Small intestine (tissue), 7 donors: Measurements from ENCODE around the gene CMYA5. TPM values are rescaled to one million over a fixed set of nuclear protein-coding genes. Genes with fewer than 3 reads are reported as not detected.

Source experiments
- DNase-seq, 2 donors: peaks; one replicate each; pipeline versions ENCODE4 v3.0.0 to v3.0.0-alpha.2; 2013
- FAIRE-seq: peaks from 2 replicates; lab custom pipeline; 2012; peaks lifted over from hg19 to GRCh38; lab: Jason Lieb, UNC
- H3K27ac ChIP-seq, 3 donors: one replicate each; pipeline ENCODE4 v1.5.1; 2013; ENCODE audit warnings: low read length in 2 of 3, mild to moderate bottlenecking in 2 of 3, control low read depth in 1 of 3, inconsistent platforms in 1 of 3, low read depth in 1 of 3, moderate library complexity in 1 of 3
- H3K27me3 ChIP-seq, 3 donors: one replicate each; pipeline ENCODE4 v1.6.1; 2013; ENCODE audit warnings: low read length in 3 of 3, inconsistent platforms in 1 of 3; ENCODE audit not compliant: control insufficient read depth in 3 of 3, insufficient read depth in 3 of 3
- H3K36me3 ChIP-seq, 3 donors: one replicate each; pipeline ENCODE4 v1.6.1; 2013; ENCODE audit warnings: low read length in 3 of 3, inconsistent platforms in 1 of 3, low read depth in 1 of 3, mild to moderate bottlenecking in 1 of 3, moderate library complexity in 1 of 3; ENCODE audit not compliant: control insufficient read depth in 3 of 3, insufficient read depth in 2 of 3
- H3K4me1 ChIP-seq, 3 donors: one replicate each; pipeline ENCODE4 v1.6.1; 2013; ENCODE audit warnings: low read length in 2 of 3, inconsistent platforms in 1 of 3, low read depth in 1 of 3, mild to moderate bottlenecking in 1 of 3, moderate library complexity in 1 of 3; ENCODE audit not compliant: control insufficient read depth in 3 of 3, insufficient read depth in 2 of 3
- H3K4me3 ChIP-seq, 3 donors: one replicate each; pipeline ENCODE4 v1.5.1; 2013; ENCODE audit warnings: low read length in 3 of 3, control low read depth in 1 of 3, inconsistent platforms in 1 of 3, low read depth in 1 of 3, mild to moderate bottlenecking in 1 of 3, moderate library complexity in 1 of 3
- H3K9me3 ChIP-seq, 2 donors: one replicate each; pipeline ENCODE4 v1.6.1; 2013; ENCODE audit warnings: low read depth in 1 of 2, low read length in 1 of 2; ENCODE audit not compliant: control insufficient read depth in 2 of 2, insufficient read depth in 1 of 2
- WGBS, 3 donors: extraction: QIAGEN DNeasy Blood & Tissue Kit; methylation state at CpG; one replicate each; pipeline ENCODE4 v1.1.7; 2013; 5-methylcytosine and 5-hydroxymethylcytosine counted together
- polyA plus RNA-seq, 4 donors: library from polyadenylated mRNA; stranded (reverse) in 3 of 4; unstranded in 1 of 4; fragments of 200-250 nt in 3 of 4; fragments of 120-200 nt in 1 of 4; gene quantifications; one replicate each; pipeline versions ENCODE4 v1.2.1 to v1.2.3, GENCODE V29; 2013
- donor health status: healthy with polysubstance abuse.
- donor health status: control.
- donor health status: control.
- donor health status: Bipolar disorder and iron deficiency.
- donor health status: healthy.

Gene CMYA5
- polyA plus RNA-seq, 4 donors: 0.61 to 5.7 (median 1.6) TPM

- H3K4me3 ChIP-seq: no peak overlapping the region
- H3K9me3 ChIP-seq: no peaks in the 10 kb centered on the region
- H3K27me3 ChIP-seq: peaks cover 0 to 4% (median under 1%) of the 10 kb centered on the region in 3 donors
- H3K27ac ChIP-seq: no peak overlapping the region
- FAIRE-seq (no peak), DNase-seq (no peak)
- WGBS, 3 donors: 78 to 85% (median 83%) methylated on average over 2 of the region's 2 CpGs
- no peaks in the 10 kb centered on the region for H3K4me1 ChIP-seq
- no peaks in the 10 kb centered on the region for H3K36me3 ChIP-seq
Observed at GRCh38 chr5:79729679-79730078, 40.0 kb downstream of the CMYA5 start.

DNA sequence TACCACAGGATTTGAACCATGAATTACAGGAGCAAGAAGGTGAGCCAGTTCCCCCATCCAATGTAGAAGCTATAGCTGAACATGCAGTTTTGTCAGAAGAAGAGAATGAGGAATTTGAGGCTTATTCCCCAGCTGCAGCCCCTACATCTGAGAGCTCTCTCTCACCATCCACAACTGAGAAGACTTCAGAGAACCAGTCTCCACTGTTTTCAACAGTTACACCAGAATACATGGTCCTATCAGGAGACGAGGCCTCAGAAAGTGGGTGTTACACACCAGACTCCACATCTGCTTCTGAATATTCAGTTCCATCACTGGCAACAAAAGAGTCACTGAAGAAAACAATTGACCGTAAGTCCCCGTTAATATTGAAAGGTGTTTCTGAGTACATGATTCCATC, 40.9 kb downstream of the CMYA5 start:
- no peaks in the 10 kb centered on the region for H3K4me1 ChIP-seq
- no peak overlapping the region for H3K27ac ChIP-seq
- no peaks in the 10 kb centered on the region for H3K36me3 ChIP-seq
- H3K9me3 ChIP-seq: no peaks in the 10 kb centered on the region
- FAIRE-seq: no peak
- H3K4me3 ChIP-seq: no peak overlapping the region
- no peak for DNase-seq
- peaks cover 0 to 4% (median 4%) of the 10 kb centered on the region in 3 donors for H3K27me3 ChIP-seq
- 84 to 89% (median 88%) methylated on average over 3 of the region's 3 CpGs for WGBS, 3 donors

GRCh38 chr5:79731775-79732174, 42.1 kb downstream of the CMYA5 start:
- no peak overlapping the region for H3K4me3 ChIP-seq
- H3K27ac ChIP-seq: no peak overlapping the region
- no peaks in the 10 kb centered on the region for H3K9me3 ChIP-seq
- FAIRE-seq (no peak), DNase-seq (no peak)
- H3K36me3 ChIP-seq: no peaks in the 10 kb centered on the region
- peaks cover 0 to 4% (median 4%) of the 10 kb centered on the region in 3 donors for H3K27me3 ChIP-seq
- H3K4me1 ChIP-seq: no peaks in the 10 kb centered on the region
- WGBS, 3 donors: 86 to 95% (median 94%) methylated on average over 2 of the region's 2 CpGs

DNA sequence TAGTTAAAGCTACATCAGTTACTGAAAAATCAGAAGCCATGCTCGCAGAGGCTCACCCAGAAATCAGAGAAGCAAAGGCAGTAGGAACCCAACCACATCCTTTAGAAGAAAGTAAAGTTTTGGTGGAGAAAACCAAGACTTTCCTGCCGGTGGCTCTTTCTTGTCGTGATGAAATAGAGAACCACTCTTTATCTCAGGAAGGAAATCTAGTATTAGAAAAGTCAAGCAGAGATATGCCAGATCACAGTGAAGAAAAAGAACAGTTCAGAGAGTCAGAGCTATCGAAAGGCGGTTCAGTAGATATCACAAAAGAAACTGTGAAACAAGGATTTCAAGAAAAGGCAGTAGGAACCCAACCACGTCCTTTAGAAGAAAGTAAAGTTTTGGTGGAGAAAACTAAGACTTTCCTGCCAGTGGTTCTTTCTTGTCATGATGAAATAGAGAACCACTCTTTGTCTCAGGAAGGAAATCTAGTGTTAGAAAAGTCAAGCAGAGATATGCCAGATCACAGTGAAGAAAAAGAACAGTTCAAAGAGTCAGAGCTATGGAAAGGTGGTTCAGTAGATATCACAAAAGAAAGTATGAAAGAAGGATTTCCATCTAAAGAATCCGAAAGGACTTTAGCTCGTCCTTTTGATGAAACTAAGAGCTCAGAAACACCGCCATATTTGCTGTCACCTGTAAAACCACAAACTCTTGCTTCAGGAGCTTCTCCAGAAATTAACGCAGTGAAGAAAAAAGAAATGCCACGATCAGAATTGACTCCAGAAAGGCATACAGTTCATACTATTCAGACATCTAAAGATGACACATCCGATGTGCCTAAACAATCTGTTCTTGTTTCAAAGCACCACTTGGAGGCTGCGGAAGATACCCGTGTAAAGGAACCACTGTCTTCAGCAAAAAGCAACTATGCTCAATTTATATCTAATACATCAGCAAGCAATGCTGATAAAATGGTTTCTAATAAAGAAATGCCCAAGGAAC, 47.2 kb downstream of the CMYA5 start:
- Histone ChIP-seq H3K9me3 (no peaks in the 10 kb centered on the region), H3K27ac (no peak overlapping the region), H3K27me3 (peaks cover 0 to 4% (median 2%) of the 10 kb centered on the region in 3 donors), H3K36me3 (no peaks in the 10 kb centered on the region), H3K4me3 (no peak overlapping the region), H3K4me1 (no peaks in the 10 kb centered on the region)
- DNase-seq: no peak
- 71 to 77% (median 73%) methylated on average over 14 of the region's 14 CpGs for WGBS, 3 donors
- no peak for FAIRE-seq

- Histone ChIP-seq H3K27me3 (peaks cover 0 to 4% (median 2%) of the 10 kb centered on the region in 3 donors), H3K4me3 (no peak overlapping the region), H3K27ac (no peak overlapping the region), H3K36me3 (no peaks in the 10 kb centered on the region), H3K4me1 (no peaks in the 10 kb centered on the region), H3K9me3 (no peaks in the 10 kb centered on the region)
- 77 to 86% (median 83%) methylated on average over 5 of the region's 5 CpGs for WGBS, 3 donors
- no peak for FAIRE-seq
- DNase-seq: no peak
Observed at GRCh38 chr5:79738349-79738748, 48.7 kb downstream of the CMYA5 start.

DNA sequence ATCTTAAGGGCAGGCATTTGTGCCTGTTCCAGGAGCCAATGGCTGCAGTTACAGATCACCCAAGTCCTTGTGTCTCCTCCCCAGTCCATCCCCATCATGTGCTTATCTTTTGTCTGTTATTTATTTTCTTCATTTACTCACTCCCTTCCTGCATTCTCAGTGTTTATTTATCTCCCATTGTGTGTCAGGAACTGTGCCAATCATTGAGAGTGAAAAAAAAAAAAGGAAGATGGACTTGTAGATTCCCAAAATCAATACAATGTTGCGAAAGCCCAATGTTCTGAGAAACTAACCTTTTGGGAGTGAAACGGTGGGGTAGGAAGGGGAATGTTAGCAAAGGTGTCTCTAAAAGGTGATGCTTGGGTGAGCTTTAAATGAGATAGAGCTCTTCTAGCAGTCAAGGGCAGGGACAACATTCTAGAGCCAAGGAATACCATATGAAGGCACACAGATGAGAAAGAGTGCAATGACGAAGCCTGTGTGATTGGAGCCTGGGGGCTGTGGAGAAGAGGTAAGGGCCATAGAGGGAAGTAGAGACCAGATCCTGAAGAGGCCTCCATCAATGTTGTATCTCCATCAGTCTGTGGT, 53.0 kb downstream of the CMYA5 start:
- Histone ChIP-seq H3K27me3 (no peaks in the 10 kb centered on the region), H3K4me3 (no peak overlapping the region), H3K36me3 (no peaks in the 10 kb centered on the region), H3K27ac (no peak overlapping the region), H3K4me1 (no peaks in the 10 kb centered on the region), H3K9me3 (no peaks in the 10 kb centered on the region)
- WGBS, 3 donors: 71 to 85% (median 76%) methylated on average over 3 of the region's 3 CpGs
- no peak for DNase-seq
- no peak for FAIRE-seq

- Histone ChIP-seq H3K4me1 (no peaks in the 10 kb centered on the region), H3K9me3 (no peaks in the 10 kb centered on the region), H3K27me3 (no peaks in the 10 kb centered on the region), H3K4me3 (no peak overlapping the region), H3K36me3 (no peaks in the 10 kb centered on the region), H3K27ac (no peak overlapping the region)
- 87% methylated on average over 7 of the region's 7 CpGs for WGBS, 3 donors
- no peak for DNase-seq
- no peak for FAIRE-seq
Observed at GRCh38 chr5:79743846-79744605, 54.4 kb downstream of the CMYA5 start.

GRCh38 chr5:79745255-79745654, 55.6 kb downstream of the CMYA5 start:
- Histone ChIP-seq H3K36me3 (no peaks in the 10 kb centered on the region), H3K27ac (no peak overlapping the region), H3K4me1 (no peaks in the 10 kb centered on the region), H3K27me3 (no peaks in the 10 kb centered on the region), H3K4me3 (no peak overlapping the region), H3K9me3 (no peaks in the 10 kb centered on the region)
- 85 to 93% (median 92%) methylated on average over 3 of the region's 3 CpGs for WGBS, 3 donors
- no peak for FAIRE-seq
- DNase-seq: no peak
